ENCODE results near the gene RAI1.

RAI1 gene

GRCh38 chr17:17732892-17733670 lies 51.8 kb downstream of the RAI1 start:
- no peak for DNase-seq (ENCODE audit: low read depth, low spot score)

- no peak for DNase-seq (ENCODE audit: low read depth, low spot score)
These were observed 55.2 kb downstream of the RAI1 start for GRCh38 chr17:17736205-17737183.

- DNase-seq (ENCODE audit: low read depth, low spot score) = no peak
These were observed 57.0 kb downstream of the RAI1 start for GRCh38 chr17:17737961-17738894.

- DNase-seq (ENCODE audit: low read depth, low spot score) = no peak
These were observed 57.6 kb downstream of the RAI1 start for GRCh38 chr17:17738901-17739300.

GRCh38 chr17:17739388-17740066 lies 58.3 kb downstream of the RAI1 start:
- no peak for DNase-seq (ENCODE audit: low read depth, low spot score)

GRCh38 chr17:17740615-17741348 lies 59.5 kb downstream of the RAI1 start:
- DNase-seq (ENCODE audit: low read depth, low spot score) = no peak

- DNase-seq (ENCODE audit: low read depth, low spot score) = no peak
These were observed 60.2 kb downstream of the RAI1 start for GRCh38 chr17:17741349-17742023.

- DNase-seq (ENCODE audit: low read depth, low spot score) = no peak
These were observed 60.9 kb downstream of the RAI1 start for GRCh38 chr17:17742133-17742621.

GRCh38 chr17:17742688-17743390 lies 61.6 kb downstream of the RAI1 start:
- no peak for DNase-seq (ENCODE audit: low read depth, low spot score)

GRCh38 chr17:17743391-17744112 lies 62.3 kb downstream of the RAI1 start:
- no peak for DNase-seq (ENCODE audit: low read depth, low spot score)

GRCh38 chr17:17744116-17744515 lies 62.9 kb downstream of the RAI1 start:
- no peak for DNase-seq (ENCODE audit: low read depth, low spot score)

- no peak for DNase-seq (ENCODE audit: low read depth, low spot score)
These were observed 64.5 kb downstream of the RAI1 start for GRCh38 chr17:17745476-17746455.

GRCh38 chr17:17748179-17748578 lies 66.9 kb downstream of the RAI1 start:
- no peak for DNase-seq (ENCODE audit: low read depth, low spot score)

- no peak for DNase-seq (ENCODE audit: low read depth, low spot score)
These were observed 67.3 kb downstream of the RAI1 start for GRCh38 chr17:17748604-17749003.

- no peak for DNase-seq (ENCODE audit: low read depth, low spot score)
These were observed 67.9 kb downstream of the RAI1 start for GRCh38 chr17:17749025-17749772.

GRCh38 chr17:17749921-17750320 lies 68.7 kb downstream of the RAI1 start:
- peak; percentile 95 for DNase-seq (ENCODE audit: low read depth, low spot score)

Measured in iPS DF 19.7 (cell line).